ENCODE results near the gene TMC7. TPM values are rescaled to one million over a fixed set of nuclear protein-coding genes. Genes with fewer than 3 reads are reported as not detected.

TMC7 gene
- total RNA-seq, 6 experiments from 2014 or later: 0.16 to 0.37 (median 0.27) TPM

DNA sequence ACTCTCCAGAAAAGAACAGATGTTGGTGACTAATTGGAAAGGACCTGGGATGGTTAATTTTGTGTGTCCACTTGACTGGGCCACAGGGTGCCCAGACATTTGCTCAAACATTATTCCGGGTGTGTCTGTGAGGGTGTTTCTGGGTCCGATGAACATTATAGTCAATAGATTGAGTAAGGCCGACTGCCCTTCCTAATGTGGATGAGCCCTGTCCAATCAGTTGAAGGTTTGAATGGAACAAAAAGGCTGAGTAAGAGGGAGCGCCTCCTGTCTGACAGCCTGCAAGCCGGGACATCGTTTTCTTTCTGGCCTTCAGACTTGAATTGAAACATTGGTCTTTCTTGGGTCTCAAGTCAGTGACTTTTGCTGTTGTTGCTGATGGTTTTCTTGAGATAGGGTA, 107.2 kb downstream of the TMC7 start:
- Histone ChIP-seq H3K4me3 (no peak overlapping the region), H3K27ac (no peak overlapping the region), H3K9me3 (no peaks in the 10 kb centered on the region), H3K36me3 (no peaks in the 10 kb centered on the region), H3K4me1 (peaks cover 0 to 19% (median 0%) of the 10 kb centered on the region in 4 donors), H3K27me3 (no peaks in the 10 kb centered on the region)
- no peak for TF ChIP-seq POLR2A (IDR thresholded peaks at IDR 0.05)
- TF ChIP-seq, protein P1, sequence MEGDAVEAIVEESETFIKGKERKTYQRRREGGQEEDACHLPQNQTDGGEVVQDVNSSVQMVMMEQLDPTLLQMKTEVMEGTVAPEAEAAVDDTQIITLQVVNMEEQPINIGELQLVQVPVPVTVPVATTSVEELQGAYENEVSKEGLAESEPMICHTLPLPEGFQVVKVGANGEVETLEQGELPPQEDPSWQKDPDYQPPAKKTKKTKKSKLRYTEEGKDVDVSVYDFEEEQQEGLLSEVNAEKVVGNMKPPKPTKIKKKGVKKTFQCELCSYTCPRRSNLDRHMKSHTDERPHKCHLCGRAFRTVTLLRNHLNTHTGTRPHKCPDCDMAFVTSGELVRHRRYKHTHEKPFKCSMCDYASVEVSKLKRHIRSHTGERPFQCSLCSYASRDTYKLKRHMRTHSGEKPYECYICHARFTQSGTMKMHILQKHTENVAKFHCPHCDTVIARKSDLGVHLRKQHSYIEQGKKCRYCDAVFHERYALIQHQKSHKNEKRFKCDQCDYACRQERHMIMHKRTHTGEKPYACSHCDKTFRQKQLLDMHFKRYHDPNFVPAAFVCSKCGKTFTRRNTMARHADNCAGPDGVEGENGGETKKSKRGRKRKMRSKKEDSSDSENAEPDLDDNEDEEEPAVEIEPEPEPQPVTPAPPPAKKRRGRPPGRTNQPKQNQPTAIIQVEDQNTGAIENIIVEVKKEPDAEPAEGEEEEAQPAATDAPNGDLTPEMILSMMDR (IDR thresholded peaks at IDR 0.05): no peak
- DNase-seq: no peak
- 80% methylated on average over 1 of the region's 6 CpGs for WGBS (ENCODE audit: insufficient coverage, low coverage, low lambda C conversion rate, missing lambda C conversion rate)
- intact Hi-C loops (cut with DNase I): no loop called here
- ATAC-seq: no peak

- Histone ChIP-seq H3K27me3 (no peaks in the 10 kb centered on the region), H3K4me3 (no peak overlapping the region), H3K9me3 (no peaks in the 10 kb centered on the region), H3K4me1 (peaks cover 0 to 12% (median 0%) of the 10 kb centered on the region in 4 donors), H3K36me3 (no peaks in the 10 kb centered on the region), H3K27ac (no peak overlapping the region)
- intact Hi-C loops (cut with DNase I): no loop called here
- ATAC-seq: no peak
- 44% methylated on average over 2 of the region's 2 CpGs for WGBS (ENCODE audit: insufficient coverage, low coverage, low lambda C conversion rate, missing lambda C conversion rate)
- DNase-seq: no peak
- TF ChIP-seq, protein P1 (IDR thresholded peaks at IDR 0.05): no peak
- no peak for TF ChIP-seq POLR2A (IDR thresholded peaks at IDR 0.05)
These were observed 109.1 kb downstream of the TMC7 start for GRCh38 chr16:19092653-19093410.

GRCh38 chr16:19093631-19094541, 110.2 kb downstream of the TMC7 start:
- DNase-seq (no peak), ATAC-seq (peak; percentile 61 to 89 (median 82))
- intact Hi-C loops (cut with DNase I): no loop called here
- no peaks in the 10 kb centered on the region for H3K36me3 ChIP-seq
- WGBS (ENCODE audit: insufficient coverage, low coverage, low lambda C conversion rate, missing lambda C conversion rate): 72% methylated on average over 15 of the region's 15 CpGs
- no peak overlapping the region for H3K4me3 ChIP-seq
- no peaks in the 10 kb centered on the region for H3K27me3 ChIP-seq
- no peak overlapping the region for H3K27ac ChIP-seq
- H3K9me3 ChIP-seq: no peaks in the 10 kb centered on the region
- TF ChIP-seq, protein P1 (IDR thresholded peaks at IDR 0.05): no peak
- TF ChIP-seq POLR2A (IDR thresholded peaks at IDR 0.05): no peak
- peaks cover 0 to 12% (median 0%) of the 10 kb centered on the region in 4 donors for H3K4me1 ChIP-seq

DNA sequence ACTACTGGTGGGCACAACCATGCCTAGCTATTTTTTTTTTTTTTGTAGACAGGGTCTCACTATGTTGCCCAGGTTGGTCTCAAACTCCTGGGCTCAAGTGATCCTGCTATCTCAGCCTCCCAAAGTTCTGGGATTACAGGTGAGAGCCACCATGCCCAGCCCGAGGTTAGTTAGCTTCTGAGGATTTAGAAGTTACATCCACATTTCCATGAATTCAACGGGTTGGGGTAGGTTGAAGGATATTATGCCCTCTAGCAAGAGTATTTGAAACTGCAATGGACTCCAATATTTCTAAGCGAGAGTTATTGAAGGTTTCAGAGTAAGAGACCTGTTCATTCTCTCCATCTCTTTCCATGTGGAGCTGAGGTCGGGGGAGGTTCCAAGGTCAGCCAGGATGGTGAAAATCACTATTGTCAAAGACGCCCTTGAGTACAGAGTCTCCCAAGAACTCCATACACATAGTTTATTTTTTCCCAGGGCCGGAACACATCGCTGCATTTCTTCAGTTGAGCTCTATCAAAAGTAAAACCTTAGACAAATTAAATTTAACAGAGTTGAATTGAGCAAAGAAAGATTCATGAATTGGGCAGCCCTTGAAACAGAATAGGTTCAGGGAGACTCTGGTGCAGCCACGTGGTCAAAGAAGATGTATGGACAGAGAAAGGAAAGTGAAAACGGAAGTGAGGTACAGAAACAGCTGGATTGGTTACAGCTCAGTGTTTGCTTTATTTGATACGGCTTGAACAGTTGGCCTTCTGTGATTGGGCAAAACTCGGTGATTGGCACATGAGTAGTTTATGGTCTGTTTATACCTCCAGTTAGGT, 111.0 kb downstream of the TMC7 start:
- H3K27ac ChIP-seq: no peak overlapping the region
- H3K9me3 ChIP-seq: no peaks in the 10 kb centered on the region
- H3K4me1 ChIP-seq: peaks cover 0 to 12% (median 0%) of the 10 kb centered on the region in 4 donors
- H3K36me3 ChIP-seq: no peaks in the 10 kb centered on the region
- ATAC-seq: peak; percentile 29 to 73 (median 54)
- H3K27me3 ChIP-seq: no peaks in the 10 kb centered on the region
- 46% methylated on average over 10 of the region's 11 CpGs for WGBS (ENCODE audit: insufficient coverage, low coverage, low lambda C conversion rate, missing lambda C conversion rate)
- TF ChIP-seq POLR2A (IDR thresholded peaks at IDR 0.05): no peak
- TF ChIP-seq, protein P1 (IDR thresholded peaks at IDR 0.05): no peak
- no peak for DNase-seq
- intact Hi-C loops (cut with DNase I): no loop called here
- H3K4me3 ChIP-seq: no peak overlapping the region

Data from right lobe of liver (tissue), 6 donors.